ENCODE measurements around the gene PLXND1.

The PLXND1 gene

DNA sequence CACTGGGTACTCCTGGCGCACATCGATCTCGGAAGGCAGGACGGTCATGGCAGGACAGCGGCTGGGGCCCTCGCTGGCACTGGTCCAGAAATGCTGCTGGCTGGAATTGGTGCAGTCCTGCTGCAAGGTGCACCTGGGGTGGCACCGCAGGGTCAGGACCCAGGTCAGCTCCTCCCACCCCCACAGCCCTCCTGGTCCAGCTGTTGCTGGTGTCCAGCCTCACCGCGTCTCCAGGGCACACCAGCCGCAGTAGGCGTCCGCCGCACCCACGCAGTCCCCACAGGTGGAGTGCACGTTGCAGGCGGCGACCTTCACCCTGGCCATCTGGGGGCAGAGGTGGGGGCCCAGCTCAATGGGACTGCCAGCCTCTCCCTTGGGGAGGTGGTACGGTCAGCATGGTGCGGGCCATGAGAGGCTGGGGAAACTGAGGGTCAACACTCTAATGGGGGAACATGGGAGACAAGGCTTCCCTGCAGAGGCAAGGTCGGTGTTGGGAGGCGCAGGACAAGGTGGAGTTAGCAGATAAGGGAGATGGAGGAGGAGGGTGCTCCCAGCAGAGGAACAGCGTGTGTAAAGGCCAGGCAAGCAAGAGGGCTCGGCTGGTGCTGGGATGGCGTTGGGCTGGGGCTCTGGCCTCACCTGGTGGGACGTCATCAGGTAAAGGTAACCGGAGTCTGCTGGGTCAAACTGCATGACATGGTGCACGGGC is 20.4 kb downstream of the PLXND1 start:
- DNase-seq (ENCODE audit: low read depth in 2 of 2), result no peak

DNA sequence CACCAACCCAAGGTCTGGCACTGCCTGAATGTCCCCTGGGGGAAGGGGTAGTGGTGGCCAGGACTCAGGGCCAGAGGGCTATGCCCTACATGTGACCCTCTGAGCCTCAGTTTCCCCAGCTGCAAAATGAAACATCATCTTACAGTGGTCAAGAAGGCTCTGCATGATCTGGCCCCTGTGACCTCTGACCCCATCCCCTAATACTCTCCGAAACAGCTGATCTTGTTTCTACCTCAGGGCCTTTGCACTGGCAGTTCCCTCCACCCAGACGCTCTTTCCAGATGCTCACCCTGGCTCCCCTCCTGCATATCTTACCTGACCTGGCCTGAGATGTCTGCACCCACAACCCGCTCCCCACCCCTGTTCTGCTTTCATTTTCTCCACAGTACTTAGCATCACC is 21.8 kb downstream of the PLXND1 start:
- DNase-seq (ENCODE audit: low read depth in 2 of 2), result no peak

DNA sequence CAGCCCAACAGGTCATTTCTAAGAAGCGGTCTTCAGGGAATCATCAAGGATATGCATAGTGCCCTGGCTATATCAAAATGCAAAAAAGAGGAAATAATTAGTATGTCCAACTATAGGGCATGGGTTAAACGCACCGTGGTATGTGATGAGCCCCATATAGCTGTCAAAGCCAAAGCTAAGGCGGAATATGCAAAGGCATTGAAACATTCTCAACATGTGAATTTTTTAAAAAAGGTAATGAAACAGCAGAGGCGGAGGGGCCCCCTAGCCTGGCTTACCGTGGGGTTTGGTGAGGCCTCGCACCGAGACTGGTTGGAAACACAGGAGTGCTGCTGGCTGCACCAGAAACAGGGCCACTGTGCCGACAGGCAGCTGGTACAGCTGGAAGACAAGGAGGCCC is 23.2 kb downstream of the PLXND1 start:
- DNase-seq (ENCODE audit: low read depth in 2 of 2), result no peak

DNA sequence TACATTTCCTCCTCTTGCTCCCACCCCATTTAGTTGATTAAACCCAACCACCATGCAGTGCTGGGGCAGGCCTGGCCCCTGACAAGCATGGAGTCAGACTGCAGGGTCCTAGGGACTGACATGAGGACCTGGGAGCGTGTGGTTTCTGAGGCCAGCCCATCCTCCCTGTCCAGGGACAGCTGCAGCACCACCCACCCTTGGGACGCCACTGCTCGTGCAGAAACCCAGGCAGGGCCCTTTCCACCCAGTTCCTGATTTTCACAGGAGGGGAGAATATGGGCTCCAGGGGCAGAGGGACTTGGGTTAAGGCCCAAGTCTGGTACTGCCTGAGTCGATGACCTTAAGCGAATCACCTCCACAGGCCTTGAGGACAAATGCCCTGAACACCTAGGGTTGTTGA is 23.7 kb downstream of the PLXND1 start:
- DNase-seq (ENCODE audit: low read depth in 2 of 2), result no peak

DNA sequence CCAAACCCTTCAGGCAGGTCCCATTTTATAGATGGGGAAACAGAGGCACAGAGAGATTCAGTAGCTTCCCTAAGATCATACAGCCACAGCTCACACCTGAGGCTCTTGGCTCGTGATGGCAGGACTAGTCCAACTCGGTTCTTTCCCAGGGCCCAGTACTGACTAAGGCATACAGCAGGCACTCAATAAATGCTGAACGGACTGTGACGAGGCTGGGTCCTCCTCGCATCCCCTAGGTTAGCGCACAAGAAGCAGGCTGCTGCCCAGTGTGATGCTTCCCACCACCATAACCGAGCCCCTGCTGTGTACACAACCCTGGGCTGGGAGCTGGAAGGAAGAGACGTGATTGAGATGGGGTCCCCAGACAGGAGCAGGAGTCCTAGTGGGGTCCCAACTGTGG is 24.9 kb downstream of the PLXND1 start:
- DNase-seq (ENCODE audit: low read depth in 2 of 2), result no peak

DNA sequence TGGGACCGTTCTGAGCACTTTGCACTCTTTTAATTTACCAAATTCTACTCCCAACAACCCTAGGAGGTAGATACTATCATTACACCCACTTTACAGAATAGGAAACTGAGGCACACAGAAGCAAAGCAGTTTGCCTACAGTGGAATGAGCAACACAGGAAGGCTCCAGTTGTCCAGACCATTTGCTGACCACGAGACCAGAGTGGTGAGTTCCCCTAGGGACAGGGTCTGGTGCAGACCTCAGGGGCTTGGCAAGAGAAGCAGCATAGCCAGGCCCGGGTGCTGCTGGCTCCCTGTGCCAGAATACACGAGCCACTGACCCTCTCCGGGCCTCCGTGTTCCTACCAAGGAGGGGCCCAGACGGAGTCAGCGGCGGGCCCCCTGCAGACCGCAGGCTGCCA is 26.5 kb downstream of the PLXND1 start:
- DNase-seq (ENCODE audit: low read depth in 2 of 2), result no peak

DNA sequence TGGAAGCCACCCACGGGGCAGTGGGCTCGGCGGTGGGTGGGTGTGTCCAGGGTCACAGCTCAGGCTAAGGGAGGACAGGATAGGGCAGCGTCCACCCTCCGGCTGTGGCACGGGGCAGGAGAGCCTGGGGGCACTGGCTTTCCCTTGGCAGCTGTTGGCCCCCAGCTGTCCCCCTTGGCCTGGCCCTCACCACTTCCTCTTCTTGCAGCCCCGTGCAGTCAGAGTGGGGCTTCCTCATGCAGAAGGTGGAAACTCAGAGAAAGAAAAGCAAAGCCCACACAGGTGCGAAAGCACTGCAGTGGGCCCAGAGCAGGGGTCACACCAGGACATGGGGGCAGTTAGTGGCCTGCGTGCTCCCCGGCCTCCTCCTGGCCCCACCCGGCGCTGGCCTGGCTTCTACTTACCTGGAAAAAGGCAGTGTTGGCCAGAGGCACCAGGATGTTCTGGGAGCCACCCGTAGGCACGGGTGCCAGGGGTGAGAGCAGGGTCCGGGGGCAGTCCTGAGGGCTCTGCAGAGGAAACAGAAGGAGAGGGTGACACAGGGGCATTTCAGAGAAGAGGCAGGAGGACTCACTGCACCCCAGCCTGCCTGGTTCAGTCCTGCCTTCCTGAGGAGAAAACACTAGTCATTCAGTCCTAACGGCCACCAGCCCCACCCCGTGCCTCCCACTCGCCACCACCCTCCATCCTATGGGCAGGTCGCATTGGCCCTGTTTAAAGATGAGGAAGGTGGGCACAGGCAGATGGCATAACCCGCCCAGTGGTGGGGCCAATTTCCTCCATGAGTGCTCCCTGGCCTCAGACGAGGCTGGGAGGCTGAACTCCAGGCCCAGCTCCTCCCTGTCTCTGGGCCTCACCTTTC is 28.3 kb downstream of the PLXND1 start:
- no peak for DNase-seq (ENCODE audit: low read depth in 2 of 2)

DNA sequence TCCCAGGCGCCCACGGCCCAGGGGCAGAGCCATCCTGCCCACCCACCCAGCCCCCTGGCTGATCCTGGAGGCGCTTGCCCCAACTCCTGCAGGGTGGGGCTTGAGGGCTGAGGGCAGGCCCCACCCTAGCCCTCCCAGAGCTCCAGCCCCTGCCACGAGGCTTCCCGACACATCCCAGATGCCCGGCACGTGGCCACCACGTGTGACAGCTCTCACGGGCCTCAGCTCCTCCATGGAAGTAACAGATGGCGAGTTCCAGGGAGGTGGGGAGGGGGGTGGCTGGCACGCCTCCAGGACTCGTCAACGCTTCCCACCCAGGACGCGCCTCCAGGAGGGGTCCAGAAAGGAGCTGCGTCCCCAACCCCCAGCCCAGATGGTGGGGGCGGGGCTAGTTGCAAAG is 29.1 kb downstream of the PLXND1 start:
- no peak for DNase-seq (ENCODE audit: low read depth in 2 of 2)

DNA sequence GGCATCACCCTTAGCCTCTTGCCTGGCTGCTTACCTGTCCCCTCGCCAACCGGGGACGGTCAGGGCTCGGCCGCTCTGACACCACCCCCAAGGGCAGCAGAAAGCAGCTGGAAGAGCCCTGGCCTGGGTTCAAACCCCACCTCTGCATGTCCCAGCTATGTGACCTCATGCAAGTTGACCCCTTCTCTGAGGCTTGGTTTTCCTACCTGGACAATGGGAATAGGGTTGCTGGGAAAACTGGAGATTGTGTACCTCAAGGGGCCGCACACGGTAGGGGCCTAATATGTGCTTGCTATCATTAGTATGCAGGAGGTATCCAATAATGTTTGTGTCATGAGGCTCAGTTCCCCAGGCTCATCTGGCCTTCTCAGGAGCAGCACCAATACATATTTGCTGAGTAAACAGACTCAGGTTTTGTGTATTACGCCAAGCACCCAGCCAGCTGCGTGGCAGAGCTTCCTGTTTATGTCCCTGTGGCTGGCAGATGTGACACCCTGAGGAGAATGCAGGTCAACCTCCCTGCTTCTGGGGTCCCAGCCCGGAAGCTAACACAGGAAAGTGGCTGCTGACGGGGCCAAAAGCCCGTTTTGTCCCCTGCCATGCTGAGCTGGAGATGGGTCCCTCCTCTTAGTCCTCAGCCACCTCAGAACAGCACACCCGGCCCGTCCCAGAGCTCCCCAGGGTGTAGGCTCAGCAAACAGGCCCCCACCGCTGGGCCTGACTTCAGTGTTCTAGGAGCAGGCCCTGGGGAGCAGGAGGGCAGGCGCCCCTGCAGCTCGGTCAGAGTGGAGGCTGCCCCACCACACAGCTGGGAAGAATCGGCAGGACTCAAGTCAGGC is 29.7 kb downstream of the PLXND1 start:
- DNase-seq (ENCODE audit: low read depth in 2 of 2), result peak; percentile 19 to 38

DNA sequence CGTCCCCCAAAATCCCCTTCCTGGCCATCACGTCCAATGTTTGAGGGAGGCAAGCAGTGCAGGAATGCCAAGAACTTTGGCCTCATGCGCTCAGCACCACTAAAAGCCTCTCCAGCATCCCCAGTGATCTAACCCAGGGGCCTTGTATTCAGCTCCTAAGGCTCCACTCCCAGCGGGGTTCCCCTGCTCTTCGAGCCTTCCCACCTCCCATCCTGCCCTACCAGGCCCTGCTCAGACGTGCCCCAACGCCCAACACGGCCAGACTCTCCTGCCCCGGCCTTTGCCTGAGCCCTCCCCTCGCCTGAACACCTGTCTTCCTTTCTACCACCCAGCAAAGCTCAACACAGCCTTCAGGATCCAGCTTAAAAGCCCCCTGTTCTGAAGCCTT is 30.5 kb downstream of the PLXND1 start:
- DNase-seq (ENCODE audit: low read depth in 2 of 2), result no peak

DNA sequence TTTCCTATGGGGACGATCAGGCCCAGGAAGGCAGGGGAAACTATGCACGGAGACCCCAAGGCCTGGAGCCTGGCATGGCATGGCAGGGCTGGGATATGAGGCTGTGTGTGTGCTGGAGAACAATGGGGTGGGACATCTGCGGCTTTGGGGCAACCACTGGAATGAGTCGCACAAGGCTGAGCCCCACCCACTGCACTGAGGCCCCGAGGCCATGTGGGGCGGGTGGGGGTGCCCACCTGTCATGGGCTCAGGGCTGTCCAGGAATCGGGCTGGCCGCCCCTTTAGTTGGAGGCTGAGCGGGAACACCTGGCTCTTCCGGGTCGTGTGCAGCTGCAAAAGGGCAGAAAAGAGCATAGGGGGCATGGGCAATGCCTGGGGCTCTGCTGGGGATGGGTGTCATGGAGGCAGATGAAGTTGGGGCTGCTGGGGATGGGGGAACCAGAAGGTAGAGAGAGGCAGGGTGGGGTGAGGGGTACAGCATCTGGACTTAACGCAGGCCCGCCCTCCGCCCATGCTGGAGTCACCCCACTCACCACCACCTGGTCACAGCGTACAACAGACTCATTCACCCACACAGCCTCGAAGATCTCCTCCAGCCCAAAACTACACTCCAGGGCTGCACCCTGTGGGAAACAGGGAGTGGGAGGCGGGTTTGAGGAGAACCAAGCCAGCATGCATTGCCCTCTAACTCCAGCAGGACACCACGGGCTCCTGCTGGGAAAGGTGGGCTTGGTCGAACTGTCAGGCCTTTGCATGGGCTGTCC is 31.1 kb downstream of the PLXND1 start:
- no peak for DNase-seq (ENCODE audit: low read depth in 2 of 2)

DNA sequence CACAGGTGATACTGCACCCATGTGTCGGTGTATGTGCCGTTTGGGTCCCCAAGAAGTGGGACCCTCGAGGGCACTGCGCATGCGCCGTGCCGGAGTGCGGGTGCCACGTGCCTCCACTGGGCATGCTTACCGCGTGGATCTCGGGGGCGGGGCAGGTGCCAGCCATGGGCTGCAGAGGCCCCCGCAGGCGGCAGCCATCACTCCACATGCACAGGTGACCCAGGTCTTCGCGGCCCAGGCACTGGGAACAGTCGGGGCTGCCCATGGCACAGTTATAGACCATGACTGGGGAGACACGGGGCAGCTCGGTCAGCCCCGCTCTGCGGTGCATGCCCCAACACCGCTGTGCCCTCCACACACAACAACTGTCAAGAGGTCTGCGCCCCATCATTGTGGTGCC is 32.3 kb downstream of the PLXND1 start:
- no peak for DNase-seq (ENCODE audit: low read depth in 2 of 2)

DNA sequence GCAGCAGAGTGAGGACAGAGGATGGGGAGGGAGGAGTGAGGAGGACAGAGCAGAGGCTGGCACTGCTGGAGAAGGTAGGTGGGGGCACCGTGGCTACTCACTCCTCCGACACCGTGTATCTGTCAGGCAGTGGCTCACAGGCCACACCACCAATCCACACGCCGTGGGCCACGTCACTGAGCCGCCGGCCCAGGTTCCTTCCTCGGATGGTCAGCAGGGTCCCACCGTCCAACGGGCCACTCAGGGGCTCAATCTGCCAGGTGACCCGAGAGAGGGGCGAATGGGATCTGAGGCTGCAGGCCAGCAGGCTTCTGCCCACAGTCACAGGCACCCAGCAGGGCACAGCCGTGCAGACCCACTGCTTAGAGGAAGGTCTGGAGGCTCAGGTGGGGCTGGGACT is 33.0 kb downstream of the PLXND1 start:
- no peak for DNase-seq (ENCODE audit: low read depth in 2 of 2)

DNA sequence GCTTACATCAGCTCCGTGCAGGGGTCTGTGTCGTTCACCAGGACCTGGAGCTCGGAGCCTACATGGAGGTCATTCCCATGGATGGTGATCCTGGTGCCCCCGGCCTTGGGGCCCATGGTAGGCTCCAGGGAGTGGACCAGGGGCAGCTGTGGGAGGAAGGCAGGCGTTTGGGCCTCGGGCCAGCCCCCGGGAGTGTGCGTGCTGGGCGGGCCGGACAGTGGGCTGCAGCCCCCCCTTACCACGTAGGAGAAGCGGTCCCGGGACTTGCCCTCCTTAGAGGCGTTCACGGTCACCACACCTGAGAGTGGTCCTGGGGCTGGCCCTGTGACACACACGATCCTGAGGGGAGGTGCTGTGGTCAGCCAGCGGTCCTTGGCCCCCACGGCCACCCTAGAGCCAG is 33.9 kb downstream of the PLXND1 start:
- DNase-seq (ENCODE audit: low read depth in 2 of 2), result no peak

DNA sequence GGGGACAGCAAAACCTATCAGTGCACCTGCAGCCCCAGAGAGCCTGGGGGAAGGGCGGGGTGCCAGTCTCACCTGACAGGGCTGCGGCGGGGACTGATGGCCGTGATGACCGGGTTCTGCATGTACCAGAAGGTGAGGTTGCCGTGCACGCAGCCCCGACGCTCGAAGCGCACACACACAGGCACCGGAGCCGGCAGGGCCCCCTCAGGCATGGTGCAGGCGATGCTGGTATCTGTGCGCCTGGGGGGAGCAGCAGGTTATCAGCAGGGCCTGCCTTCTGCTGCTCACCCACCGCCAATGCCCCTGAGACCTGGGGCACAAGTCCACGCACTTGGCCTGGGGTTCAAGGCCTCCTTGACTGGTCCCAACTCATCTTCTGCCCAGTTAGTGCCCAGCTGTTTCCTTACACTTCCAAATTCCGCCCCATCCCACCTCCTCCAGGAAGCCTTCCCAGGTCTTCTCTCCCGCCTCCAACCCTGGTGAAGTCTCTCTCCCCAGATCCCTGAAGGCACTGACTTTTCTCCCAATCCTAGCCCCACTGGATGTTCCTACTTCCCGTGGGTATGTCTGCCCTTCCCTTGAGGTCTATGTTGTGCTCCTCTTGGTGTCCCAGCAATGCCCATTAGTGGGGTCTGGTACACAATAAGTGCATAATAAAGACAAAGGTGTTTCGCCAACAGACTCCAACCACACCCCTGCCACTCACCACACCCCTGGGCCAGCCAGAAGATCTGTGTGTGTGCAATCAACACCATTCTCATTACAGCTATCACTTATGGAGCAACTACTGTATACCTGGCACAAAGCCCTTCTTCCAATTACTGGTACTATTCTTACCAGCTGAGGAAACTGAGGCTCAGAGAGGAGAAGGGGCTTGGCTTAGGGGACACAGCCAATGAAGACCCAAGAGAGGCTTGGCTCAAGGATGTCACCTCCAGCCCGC is 34.6 kb downstream of the PLXND1 start:
- no peak for DNase-seq (ENCODE audit: low read depth in 2 of 2)

DNA sequence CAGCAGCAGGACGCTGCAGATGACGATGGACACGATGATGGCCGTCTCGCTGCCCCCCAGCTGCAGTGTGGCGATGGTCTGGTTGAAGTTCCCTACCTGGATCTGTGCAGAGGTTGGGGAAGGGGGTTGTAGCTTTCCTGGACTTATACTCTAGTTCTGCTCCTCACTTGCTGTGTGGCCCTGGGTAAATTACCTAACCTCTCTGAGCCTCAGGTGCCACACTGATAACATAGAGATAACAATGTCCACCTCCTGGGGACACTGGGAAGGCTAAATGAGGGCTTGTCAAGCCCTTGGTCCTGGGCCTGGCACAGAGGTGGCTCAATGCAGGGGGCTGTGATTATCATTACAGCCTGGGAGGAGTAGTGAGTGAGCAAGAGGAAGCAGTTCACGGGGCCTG is 36.6 kb downstream of the PLXND1 start:
- no peak for DNase-seq (ENCODE audit: low read depth in 2 of 2)

DNA sequence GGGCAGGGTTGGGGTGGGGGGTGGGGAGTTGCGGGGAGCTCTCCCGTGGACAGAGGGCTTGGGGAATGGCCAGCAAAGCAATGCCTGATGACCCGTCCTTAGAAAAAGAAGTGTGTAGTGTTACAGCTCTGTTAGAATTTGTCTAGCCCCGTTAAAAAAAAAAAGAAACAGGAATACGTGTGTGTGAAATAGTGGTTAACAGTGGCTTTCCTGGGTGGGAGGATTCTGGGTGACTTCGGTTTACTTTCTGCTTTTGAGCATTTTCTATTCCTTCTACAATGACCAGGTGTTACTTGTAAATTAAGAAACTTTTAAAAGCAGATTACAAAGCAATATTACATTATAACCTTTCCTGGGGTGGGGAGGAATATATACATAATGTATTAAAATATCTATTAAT is 38.5 kb downstream of the PLXND1 start:
- no peak for DNase-seq (ENCODE audit: low read depth in 2 of 2)

DNA sequence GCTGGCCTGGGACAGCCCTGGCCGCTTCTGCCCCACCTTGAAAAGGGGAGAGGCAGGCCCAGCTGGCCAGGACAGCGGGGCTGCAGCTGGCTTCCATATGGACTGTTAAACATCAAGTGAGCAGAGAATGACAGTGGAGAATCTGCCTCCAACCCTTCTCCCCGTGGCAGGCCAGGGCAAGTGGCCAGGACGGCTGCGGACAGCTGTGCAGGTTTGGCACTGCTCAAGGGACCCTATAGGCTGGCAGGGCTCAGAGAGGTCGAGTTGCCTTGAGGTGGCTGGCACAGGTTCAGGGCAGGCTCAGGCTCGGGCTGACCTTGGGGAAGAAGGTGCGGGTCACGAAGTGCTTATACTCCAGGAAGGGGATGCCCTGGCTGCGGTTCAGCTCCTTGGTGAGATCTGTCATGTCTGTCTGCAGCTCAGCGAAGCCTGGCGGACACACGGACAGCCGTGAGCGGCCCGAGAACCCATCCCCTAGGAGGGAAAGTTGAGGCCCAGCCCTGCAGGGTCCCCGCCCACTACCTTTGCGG is 39.2 kb downstream of the PLXND1 start:
- DNase-seq (ENCODE audit: low read depth in 2 of 2), result no peak

DNA sequence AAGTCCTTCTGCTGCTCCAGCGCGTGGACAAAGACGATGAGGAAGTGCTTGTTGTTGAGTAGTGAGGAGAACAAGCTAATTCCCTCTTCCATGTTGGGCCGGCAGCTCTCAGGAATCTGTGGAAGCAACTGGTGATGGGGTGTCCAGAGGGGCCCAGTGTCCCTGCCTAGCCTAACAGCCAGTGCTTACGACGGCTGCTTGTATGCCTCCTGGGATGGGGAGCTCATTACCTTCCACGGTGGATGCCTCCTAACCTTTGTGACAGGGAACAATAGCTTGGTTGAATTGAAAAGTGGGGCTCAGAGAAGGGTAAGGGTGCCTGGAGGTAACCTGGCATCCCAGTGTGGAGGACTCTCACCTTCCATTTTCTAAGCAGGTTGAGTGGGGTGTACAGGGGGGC is 40.6 kb downstream of the PLXND1 start:
- no peak for DNase-seq (ENCODE audit: low read depth in 2 of 2)

DNA sequence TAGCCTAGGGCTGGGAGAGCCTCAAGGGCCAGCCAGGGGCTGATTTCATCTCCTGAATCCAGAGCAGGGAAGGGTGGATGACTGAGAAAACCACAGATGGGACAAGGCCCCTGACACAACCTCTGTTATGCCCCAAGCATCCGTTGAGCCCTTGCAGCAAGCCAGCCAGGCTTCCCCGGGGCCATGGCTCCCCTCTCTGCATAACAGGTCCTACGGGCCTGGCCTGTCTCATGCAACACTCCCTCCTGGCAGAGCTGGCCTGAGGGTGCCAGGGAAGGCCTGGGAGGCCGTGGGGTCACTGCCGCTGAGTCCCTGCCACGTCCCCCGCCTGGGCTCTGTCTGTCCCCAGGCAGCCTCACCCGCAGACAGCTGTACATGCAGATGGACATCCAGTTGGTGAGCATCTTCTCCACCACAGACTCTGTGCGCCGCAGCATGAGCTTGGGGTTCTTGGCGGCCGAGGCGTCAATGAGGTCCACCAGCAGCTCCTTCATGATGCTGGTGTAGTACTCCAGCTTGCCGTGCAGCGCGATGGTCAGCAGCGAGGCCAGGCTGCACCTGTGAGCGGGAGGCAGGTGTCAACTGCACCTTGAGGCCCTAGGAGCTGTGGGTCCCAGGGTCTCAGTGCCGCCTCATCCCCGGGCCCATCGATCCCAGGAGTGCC is 41.4 kb downstream of the PLXND1 start:
- no peak for DNase-seq (ENCODE audit: low read depth in 2 of 2)

All from stimulated activated CD8-positive, alpha-beta memory T cell treated with anti-CD3 and anti-CD28 coated beads, Interleukin-7, amount 100 ng/mL, for 1 hour (primary cell).